Endometrial microvascular endothelial cells (primary cell): Measurements from ENCODE around the gene CAPN9. TPM values are rescaled to one million over a fixed set of nuclear protein-coding genes. Genes with fewer than 3 reads are reported as not detected.

Source experiments
- in situ Hi-C: cut with HindIII; loops from 2 replicates; pipeline ENCODE4 v1.10.0; 2017; ENCODE audit warnings: low sequenced_read_pairs, low pct_unique_long_range_greater_than_20kb; ENCODE audit errors: inconsistent ontology term
- total RNA-seq: library from RNA; depleted of rRNA; stranded (reverse); fragments of >200 nt; gene quantifications from one replicate; pipeline ENCODE4 v1.2.3, GENCODE V29; 2015; ENCODE audit errors: inconsistent ontology term

CAPN9 gene
- total RNA-seq, 1 donor from 2014 or later = not detected

- in situ Hi-C loops = no loop called here
Observed at GRCh38 chr1:230809256-230809990, 62.2 kb downstream of the CAPN9 start.

DNA sequence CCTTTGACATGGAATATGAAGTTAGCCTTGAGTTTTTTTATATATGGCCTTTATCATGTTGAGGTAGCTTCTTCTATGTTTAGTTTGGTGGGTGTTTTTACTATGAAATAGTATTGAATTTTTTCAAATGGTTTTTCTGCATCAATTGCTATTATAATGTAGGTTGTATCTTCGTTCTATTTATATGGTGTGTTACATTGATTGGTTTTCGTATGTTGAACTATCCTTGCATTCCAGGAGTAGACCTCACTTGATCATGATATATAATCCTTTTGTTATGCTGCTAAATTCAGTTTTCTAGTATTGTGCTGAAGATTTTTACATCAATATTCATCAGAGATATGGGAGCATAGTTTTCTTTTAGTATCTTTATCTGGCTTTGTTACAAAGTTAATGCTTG is 65.4 kb downstream of the CAPN9 start:
- in situ Hi-C loops = no loop called here

DNA sequence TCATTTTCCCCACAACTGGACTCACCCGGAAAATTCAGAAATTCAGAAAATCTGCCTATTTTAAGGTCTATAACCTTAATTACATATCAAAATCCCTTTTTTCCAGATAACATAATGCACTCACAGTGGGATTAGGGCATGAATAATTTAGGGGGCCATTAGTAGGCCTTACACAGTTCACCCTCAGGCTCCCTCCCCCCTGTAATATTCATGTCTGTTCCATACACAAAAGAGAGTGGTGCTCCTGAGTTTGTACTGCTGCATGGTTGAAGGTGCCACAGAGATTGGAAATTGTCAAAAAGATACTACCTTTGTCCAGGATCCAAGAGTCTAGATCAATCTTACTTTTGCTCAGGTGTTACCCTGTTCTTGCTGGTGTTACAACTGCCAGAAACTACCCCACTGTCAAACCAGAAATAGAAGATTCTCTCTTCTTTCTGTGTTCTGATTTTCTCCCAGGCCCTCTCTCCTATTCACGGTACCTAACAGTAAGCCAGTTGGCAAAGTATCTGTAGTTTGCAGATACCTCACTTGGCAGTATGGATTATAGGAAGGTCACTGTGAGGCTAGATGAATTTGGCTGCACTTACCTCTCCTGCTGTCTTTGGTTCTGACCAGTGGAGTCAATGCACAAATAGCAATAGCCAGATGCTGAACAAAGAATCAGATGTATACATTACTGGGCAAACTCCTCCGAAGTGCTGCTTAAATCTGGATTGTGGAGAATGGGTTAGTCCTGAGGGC is 67.9 kb downstream of the CAPN9 start:
- in situ Hi-C loops = no loop called here

DNA sequence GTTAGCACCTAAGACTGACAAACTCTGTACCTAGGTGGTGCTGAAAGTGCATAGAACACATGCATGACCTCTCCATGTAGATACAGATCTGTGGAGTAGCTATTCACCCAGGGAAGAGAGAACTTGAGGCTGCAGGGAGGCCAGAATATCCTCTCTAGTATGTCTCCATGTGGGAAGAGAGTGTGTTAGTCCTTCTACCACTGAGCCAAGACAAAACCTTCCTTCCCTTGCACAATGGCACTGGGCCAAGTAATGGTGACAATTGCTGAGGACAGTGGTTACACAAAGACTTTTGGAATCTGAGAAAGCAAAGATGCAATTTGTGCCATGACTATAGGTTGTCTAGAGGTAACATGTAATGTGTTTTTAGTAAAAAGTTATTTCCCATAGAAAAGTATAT is 68.8 kb downstream of the CAPN9 start:
- in situ Hi-C loops = no loop called here

DNA sequence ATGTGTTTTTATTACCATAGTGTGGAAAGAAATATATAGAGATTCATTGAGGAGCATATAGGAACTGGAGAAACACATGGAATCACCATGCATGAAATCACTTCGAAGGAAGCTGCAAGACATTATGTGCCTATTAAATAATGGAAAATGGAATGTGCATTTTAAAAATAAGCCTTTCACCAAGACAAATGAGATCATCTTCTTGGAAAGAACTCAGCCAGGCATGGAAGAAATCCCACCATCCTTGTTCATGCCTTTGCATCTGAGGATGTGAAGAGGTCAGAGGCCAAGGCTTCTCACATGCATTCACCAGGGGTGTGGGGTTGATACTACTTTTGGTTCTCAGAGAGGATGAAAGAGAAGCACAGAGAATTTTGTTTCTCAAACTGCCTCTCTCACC is 71.2 kb downstream of the CAPN9 start:
- in situ Hi-C loops = no loop called here

DNA sequence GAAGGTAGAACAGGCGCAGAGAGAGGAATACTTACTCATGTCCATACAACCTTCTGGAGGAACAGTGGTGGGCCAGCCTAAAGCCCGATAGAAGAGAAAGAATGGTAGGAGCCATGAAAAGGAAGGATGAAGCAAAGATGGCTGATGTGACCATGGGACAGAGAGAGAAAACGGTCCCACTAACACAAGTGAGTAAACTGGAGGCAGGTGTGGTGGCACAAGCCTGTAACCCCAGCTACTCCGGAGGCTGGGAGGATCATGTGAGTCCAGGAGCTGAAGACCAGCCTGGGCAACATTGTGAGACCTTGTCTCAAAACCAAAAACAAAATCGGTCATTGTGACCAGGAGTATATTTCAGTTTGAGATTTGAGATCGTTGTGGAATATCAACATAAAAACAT is 71.7 kb downstream of the CAPN9 start:
- in situ Hi-C loops = no loop called here

GRCh38 chr1:230819976-230820375 is 72.8 kb downstream of the CAPN9 start:
- in situ Hi-C loops = no loop called here

DNA sequence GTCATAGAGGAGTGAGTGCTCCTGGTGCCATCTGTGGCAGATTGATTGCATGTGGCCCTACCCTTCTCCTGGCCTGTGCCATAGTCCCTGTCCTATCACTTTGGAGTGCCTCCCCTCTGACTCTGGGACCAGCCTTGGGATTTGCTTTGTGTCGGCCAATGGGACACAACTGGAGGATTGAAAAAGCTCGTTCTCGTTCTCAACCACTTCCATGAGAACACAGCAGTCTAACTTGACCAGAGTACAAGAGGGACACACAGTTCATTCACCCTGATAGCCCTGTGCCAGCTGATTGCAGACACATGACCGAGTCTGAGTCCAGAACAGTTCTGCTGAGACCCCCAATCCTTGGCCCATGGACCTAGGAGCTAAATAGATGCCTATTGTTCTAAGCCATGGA is 73.4 kb downstream of the CAPN9 start:
- in situ Hi-C loops = no loop called here

DNA sequence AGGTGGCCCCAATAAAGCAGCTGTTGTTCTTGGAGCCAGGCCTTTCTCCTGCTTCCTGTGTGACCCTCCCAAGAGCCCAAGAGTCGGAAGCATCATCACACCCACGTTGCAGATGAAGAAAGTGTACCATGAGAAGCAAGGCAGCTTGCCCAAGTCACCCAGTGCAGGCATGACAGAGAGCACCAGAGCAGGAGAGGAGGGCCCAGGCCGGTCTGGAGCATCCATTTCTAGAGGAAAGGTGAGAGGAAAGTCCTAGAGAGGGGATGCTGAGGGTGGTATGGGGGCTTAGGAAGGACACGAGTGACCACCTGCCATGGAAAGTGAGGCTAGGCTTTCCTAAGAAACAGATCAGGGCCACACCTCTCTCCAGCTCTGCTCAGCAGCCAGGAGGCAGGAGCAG is 74.2 kb downstream of the CAPN9 start:
- in situ Hi-C loops = no loop called here

- in situ Hi-C loops = no loop called here
Observed at GRCh38 chr1:230822092-230822581, 74.9 kb downstream of the CAPN9 start.

- in situ Hi-C loops = no loop called here
Observed at GRCh38 chr1:230823426-230823825, 76.2 kb downstream of the CAPN9 start.

DNA sequence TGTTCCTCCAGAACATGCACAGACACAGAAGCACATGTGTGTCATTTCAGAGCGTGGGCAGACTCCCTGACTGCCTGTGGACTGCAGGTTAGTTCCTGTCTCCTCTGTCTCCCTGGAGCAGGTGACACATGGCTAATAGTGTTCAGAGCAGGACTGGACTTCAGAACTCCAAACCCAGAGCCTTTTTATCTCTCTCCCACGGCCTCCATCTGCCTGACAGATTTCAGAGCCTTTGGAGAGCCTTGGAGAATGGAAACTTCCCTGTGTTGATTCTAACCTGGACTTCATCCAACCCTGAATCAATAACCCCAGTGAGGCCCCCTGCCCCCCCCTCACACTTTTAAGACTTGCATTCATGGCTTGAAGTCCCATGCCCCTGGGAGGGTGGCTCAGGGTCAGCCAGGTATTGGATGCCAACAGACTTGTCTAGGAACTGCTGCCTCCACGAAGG is 76.8 kb downstream of the CAPN9 start:
- in situ Hi-C loops = no loop called here

- in situ Hi-C loops = no loop called here
Observed at GRCh38 chr1:230824551-230824918, 77.3 kb downstream of the CAPN9 start.

GRCh38 chr1:230824919-230825721 is 77.9 kb downstream of the CAPN9 start:
- in situ Hi-C loops = no loop called here

DNA sequence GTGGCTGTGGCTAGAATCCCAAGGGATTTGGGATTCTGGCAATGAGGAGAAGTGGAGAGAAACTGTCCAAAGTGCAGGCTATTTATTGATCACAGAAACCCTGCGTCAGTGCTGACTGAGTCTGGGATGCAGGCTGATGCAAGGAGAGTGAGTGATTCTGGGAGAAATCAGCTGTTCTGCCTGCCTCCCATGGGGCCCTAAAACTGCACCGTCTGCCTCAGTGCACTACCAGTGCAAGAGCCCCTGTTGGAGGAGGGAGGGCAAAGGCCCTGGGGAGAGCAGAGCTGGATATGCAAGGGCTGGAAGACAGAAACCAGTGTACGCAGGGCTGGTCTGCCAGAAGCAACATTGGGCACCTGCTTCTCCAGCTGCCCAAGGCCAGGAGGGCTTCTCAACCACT is 78.6 kb downstream of the CAPN9 start:
- in situ Hi-C loops = no loop called here

DNA sequence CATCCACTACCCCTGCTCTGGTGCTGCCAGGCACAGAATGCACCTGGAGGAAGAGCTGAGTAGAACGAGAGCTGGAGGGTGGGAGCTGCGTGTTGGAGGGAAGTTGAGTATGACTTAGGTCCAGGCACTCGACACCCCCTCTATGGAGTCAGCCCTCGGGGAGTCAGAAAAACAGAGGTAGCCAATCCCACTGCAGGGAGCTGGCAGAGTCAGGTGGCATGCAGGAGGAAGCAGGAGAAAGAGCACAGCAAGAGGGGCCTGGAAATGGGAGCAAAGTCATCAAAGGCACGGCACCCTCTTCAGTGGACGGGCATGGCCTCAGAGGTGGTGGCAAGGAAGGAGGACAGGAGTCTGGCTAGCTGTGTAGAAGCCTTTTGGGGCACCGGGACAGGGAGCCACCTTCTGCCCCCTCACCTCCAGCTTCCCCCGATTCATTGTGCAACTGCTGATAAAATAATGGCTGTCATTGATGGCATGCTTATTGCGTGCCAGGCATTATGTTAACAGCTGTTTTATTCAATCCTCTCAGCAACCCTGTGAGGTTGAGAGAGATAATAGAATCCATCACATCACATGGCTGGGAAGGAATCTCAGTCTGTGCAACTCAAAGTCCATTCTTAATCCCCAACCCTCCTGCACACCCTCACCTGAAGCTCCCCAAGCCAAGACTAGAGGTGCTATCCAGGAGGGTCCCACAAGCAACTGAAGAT is 79.1 kb downstream of the CAPN9 start:
- in situ Hi-C loops = no loop called here

- in situ Hi-C loops = no loop called here
Observed at GRCh38 chr1:230827081-230827681, 80.0 kb downstream of the CAPN9 start.

GRCh38 chr1:230827801-230828200 is 80.6 kb downstream of the CAPN9 start:
- in situ Hi-C loops = no loop called here

GRCh38 chr1:230828421-230828820 is 81.2 kb downstream of the CAPN9 start:
- in situ Hi-C loops = no loop called here
